Mesendoderm (in vitro differentiated cells): ENCODE results near the gene PLA2G3.
A peak's percentile ranks its signal among the peaks of the same experiment; 100 is the strongest.
"Not testable (repeated sequence)": the region's sequence is repeated elsewhere in the genome, so short reads cannot be mapped to it uniquely, and the experiment has no call there.

Experiments
- DNase-seq: peaks from one replicate; pipeline ENCODE4 v3.0.0; 2013
- H2AK5ac ChIP-seq: 2 replicates; pipeline ENCODE4 v1.6.1; 2013; ENCODE audit warnings: low read length, inconsistent platforms
- H2BK120ac ChIP-seq: 2 replicates; pipeline ENCODE4 v1.6.1; 2013; ENCODE audit warnings: low read depth, mild to moderate bottlenecking, low read length, moderate library complexity, mixed read lengths
- H2BK15ac ChIP-seq: replicated peaks from 2 replicates; pipeline ENCODE4 v1.6.1; 2013; ENCODE audit warnings: low read depth, mild to moderate bottlenecking, moderate library complexity
- H2BK5ac ChIP-seq: 2 replicates; pipeline ENCODE4 v1.6.1; 2013; ENCODE audit warnings: low read length, inconsistent platforms
- H3K18ac ChIP-seq: 2 replicates; pipeline ENCODE4 v1.6.1; 2013; ENCODE audit warnings: mild to moderate bottlenecking, low read length, mixed read lengths
- H3K23ac ChIP-seq: one replicate; pipeline ENCODE4 v1.6.1; 2013; ENCODE audit warnings: low read length
- H3K27ac ChIP-seq: 2 replicates; pipeline ENCODE4 v1.5.1; 2013; ENCODE audit warnings: low read depth, mild to moderate bottlenecking, inconsistent platforms, low read length, moderate library complexity
- H3K27me3 ChIP-seq: 2 replicates; pipeline ENCODE4 v1.6.1; 2013; ENCODE audit warnings: low read length, control low read depth, mild to moderate bottlenecking, inconsistent platforms; ENCODE audit not compliant: insufficient read depth, poor library complexity
- H3K36me3 ChIP-seq: 2 replicates; pipeline ENCODE4 v1.6.1; 2013; ENCODE audit warnings: low read length, inconsistent platforms; ENCODE audit not compliant: control insufficient read depth, insufficient read depth
- H3K4ac ChIP-seq: one replicate; pipeline ENCODE4 v1.6.1; 2013; ENCODE audit warnings: low read depth, mild to moderate bottlenecking, low read length, moderate library complexity
- H3K4me1 ChIP-seq: 2 replicates; pipeline ENCODE4 v1.6.1; 2013; ENCODE audit warnings: low read depth, low read length, inconsistent platforms; ENCODE audit not compliant: control insufficient read depth
- H3K4me2 ChIP-seq: 2 replicates; pipeline ENCODE4 v1.6.1; 2013; ENCODE audit warnings: low read length
- H3K4me3 ChIP-seq: 2 replicates; pipeline ENCODE4 v1.5.1; 2013; ENCODE audit warnings: mild to moderate bottlenecking, low read length
- H3K56ac ChIP-seq: one replicate; pipeline ENCODE4 v1.6.1; 2013; ENCODE audit warnings: low read length
- H3K79me1 ChIP-seq: 2 replicates; pipeline ENCODE4 v1.6.1; 2013; ENCODE audit warnings: low read length, inconsistent platforms
- H3K79me2 ChIP-seq: 2 replicates; pipeline ENCODE4 v1.6.1; 2013; ENCODE audit warnings: mild to moderate bottlenecking, low read length; ENCODE audit not compliant: control insufficient read depth, insufficient read depth
- H3K9ac ChIP-seq: 2 replicates; pipeline ENCODE4 v1.6.1; 2013; ENCODE audit warnings: low read length, inconsistent platforms
- H4K5ac ChIP-seq: one replicate; pipeline ENCODE4 v1.6.1; 2013; ENCODE audit warnings: low read length
- H4K8ac ChIP-seq: one replicate; pipeline ENCODE4 v1.6.1; 2013; ENCODE audit warnings: low read depth, mild to moderate bottlenecking, control low read depth, low read length, moderate library complexity
- WGBS: extraction: QIAGEN DNeasy Blood & Tissue Kit; methylation state at CpG from one replicate; pipeline ENCODE4 v1.1.7; 2013; ENCODE audit warnings: low lambda C conversion rate, missing lambda C conversion rate; ENCODE audit not compliant: insufficient coverage; ENCODE audit errors: extremely low coverage; 5-methylcytosine and 5-hydroxymethylcytosine counted together

PLA2G3 gene

GRCh38 chr22:31119026-31119717, 21.1 kb downstream of the PLA2G3 start:
- Histone ChIP-seq H3K27ac (no peak overlapping the region), H4K8ac (no peak overlapping the region), H3K4me1 (no peaks in the 10 kb centered on the region), H2BK120ac (no peak overlapping the region), H2AK5ac (no peak overlapping the region), H3K9ac (no peak overlapping the region), H2BK15ac (no peak overlapping the region), H2BK5ac (no peak overlapping the region), H3K36me3 (no peaks in the 10 kb centered on the region), H3K4ac (no peak overlapping the region), H3K23ac (no peak overlapping the region), H3K79me1 (no peaks in the 10 kb centered on the region), H3K4me2 (no peak overlapping the region), H3K4me3 (no peak overlapping the region), H4K5ac (no peak overlapping the region), H3K79me2 (no peaks in the 10 kb centered on the region), H3K27me3 (no peaks in the 10 kb centered on the region), H3K18ac (no peak overlapping the region), H3K56ac (no peak overlapping the region)
- no CpG with 5 or more reads among the region's 7 CpGs for WGBS
- no peak for DNase-seq

GRCh38 chr22:31118046-31118820, 22.1 kb downstream of the PLA2G3 start:
- Histone ChIP-seq H3K23ac (no peak overlapping the region), H3K18ac (no peak overlapping the region), H3K27ac (no peak overlapping the region), H2AK5ac (no peak overlapping the region), H3K4me2 (no peak overlapping the region), H2BK5ac (no peak overlapping the region), H3K9ac (no peak overlapping the region), H3K4ac (no peak overlapping the region), H2BK120ac (no peak overlapping the region), H3K4me3 (no peak overlapping the region), H4K5ac (no peak overlapping the region), H2BK15ac (no peak overlapping the region), H3K36me3 (no peaks in the 10 kb centered on the region), H3K27me3 (no peaks in the 10 kb centered on the region), H3K4me1 (no peaks in the 10 kb centered on the region), H3K79me1 (no peaks in the 10 kb centered on the region), H3K56ac (no peak overlapping the region), H4K8ac (no peak overlapping the region), H3K79me2 (no peaks in the 10 kb centered on the region)
- no peak for DNase-seq
- no CpG with 5 or more reads among the region's 3 CpGs for WGBS

DNA sequence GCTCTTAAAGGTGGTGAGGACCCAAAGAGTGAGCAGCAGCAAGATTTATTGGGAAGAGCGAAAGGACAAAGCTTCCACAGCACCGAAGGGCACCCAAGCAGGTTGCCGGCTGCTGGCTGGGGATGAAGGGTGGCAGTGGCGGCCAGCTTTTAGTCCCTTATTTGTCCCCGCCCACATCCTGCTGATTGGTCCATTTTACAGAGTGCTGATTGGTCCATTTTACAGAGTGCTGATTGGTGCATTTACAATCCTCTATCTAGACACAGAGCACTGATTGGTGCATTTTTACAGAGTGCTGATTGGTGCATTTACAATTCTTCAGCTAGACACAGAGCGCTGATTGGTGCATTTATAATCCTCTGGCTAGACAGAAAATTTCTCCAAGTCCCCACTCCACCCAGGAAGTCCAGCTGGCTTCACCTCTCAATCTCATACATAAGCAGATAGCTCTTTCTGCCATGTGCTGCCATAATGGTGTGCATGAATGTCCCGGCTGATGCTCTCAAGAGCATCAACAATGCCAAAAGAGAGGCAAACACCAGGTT, 27.7 kb downstream of the PLA2G3 start:
- H3K27ac ChIP-seq, H3K56ac ChIP-seq, H3K4me1 ChIP-seq, H3K79me2 ChIP-seq, H3K4me3 ChIP-seq, H3K18ac ChIP-seq, H3K27me3 ChIP-seq, H3K23ac ChIP-seq, H2BK5ac ChIP-seq, H3K79me1 ChIP-seq, H3K4ac ChIP-seq, H3K9ac ChIP-seq, H2BK120ac ChIP-seq, H3K4me2 ChIP-seq, H4K5ac ChIP-seq, H4K8ac ChIP-seq, H2BK15ac ChIP-seq, H3K36me3 ChIP-seq, DNase-seq, H2AK5ac ChIP-seq: not testable (repeated sequence)
- WGBS: no CpG with 5 or more reads among the region's 7 CpGs

GRCh38 chr22:31107894-31108218, 32.5 kb downstream of the PLA2G3 start:
- H3K36me3 ChIP-seq: no peaks in the 10 kb centered on the region
- peak overlapping the region; percentile 45 for H3K9ac ChIP-seq
- DNase-seq: no peak
- H3K56ac ChIP-seq: peak overlapping the region; percentile 76
- peaks cover 2% of the 10 kb centered on the region for H3K4me1 ChIP-seq
- H3K23ac ChIP-seq: no peak overlapping the region
- no peak overlapping the region for H3K18ac ChIP-seq
- H4K8ac ChIP-seq: no peak overlapping the region
- H3K4me3 ChIP-seq: no peak overlapping the region
- H3K27me3 ChIP-seq: no peaks in the 10 kb centered on the region
- H3K79me2 ChIP-seq: no peaks in the 10 kb centered on the region
- H3K79me1 ChIP-seq: no peaks in the 10 kb centered on the region
- H4K5ac ChIP-seq: no peak overlapping the region
- H3K4ac ChIP-seq: no peak overlapping the region
- H2BK5ac ChIP-seq: no peak overlapping the region
- no peak overlapping the region for H2BK15ac ChIP-seq
- no peak overlapping the region for H2BK120ac ChIP-seq
- no CpG with 5 or more reads among the region's 5 CpGs for WGBS
- no peak overlapping the region for H2AK5ac ChIP-seq
- H3K4me2 ChIP-seq: peak overlapping the region; percentile 50
- H3K27ac ChIP-seq: peak overlapping the region; percentile 26

- H2AK5ac ChIP-seq: no peak within 1 kb of the TSS
Measured at GRCh38 chr22:31107178-31107893, 33.0 kb downstream of the PLA2G3 start, which contains the start of gene SELENOM. TSS of gene SELENOM (minus strand) at chr22:31107568. CDS start at chr22:31107505, 63 bp downstream.

More at GRCh38 chr22:31107178-31107893, 33.0 kb downstream of the PLA2G3 start, which contains the start of gene SELENOM:
- H2BK120ac ChIP-seq: no peak within 1 kb of the TSS
- H3K36me3 ChIP-seq: no peaks in the 10 kb centered on the region
- peak within 1 kb of the TSS; percentile 89 for H3K56ac ChIP-seq
- no CpG with 5 or more reads among the region's 67 CpGs for WGBS
- H2BK5ac ChIP-seq: no peak within 1 kb of the TSS
- H3K4ac ChIP-seq: no peak within 1 kb of the TSS
- peaks cover 2% of the 10 kb centered on the region for H3K4me1 ChIP-seq
- H3K4me2 ChIP-seq: peak within 1 kb of the TSS; percentile 85
- peak within 1 kb of the TSS; percentile 41 for H3K4me3 ChIP-seq
- no peak within 1 kb of the TSS for H2BK15ac ChIP-seq
- no peak within 1 kb of the TSS for H4K8ac ChIP-seq
- no peaks in the 10 kb centered on the region for H3K79me2 ChIP-seq
- no peak within 1 kb of the TSS for H3K23ac ChIP-seq
- peak; percentile 98 for DNase-seq
- H3K27me3 ChIP-seq: no peaks in the 10 kb centered on the region
- H3K27ac ChIP-seq: peak within 1 kb of the TSS; percentile 26
- H3K79me1 ChIP-seq: no peaks in the 10 kb centered on the region
- peak within 1 kb of the TSS; percentile 79 for H3K9ac ChIP-seq
- H4K5ac ChIP-seq: no peak within 1 kb of the TSS
- H3K18ac ChIP-seq: no peak within 1 kb of the TSS
